IPS-18c (cell line): ENCODE data around the gene SNAP25.

Source experiments
- H3K4me3 ChIP-seq: 2 replicates; pipeline ENCODE4 v1.7.0; 2013; ENCODE audit warnings: low read depth, mild to moderate bottlenecking, low read length, moderate library complexity; ENCODE audit not compliant: insufficient read depth
- H3K9me3 ChIP-seq: one replicate; pipeline ENCODE4 v1.6.1; 2013; ENCODE audit warnings: mild to moderate bottlenecking, low read length, moderate library complexity; ENCODE audit not compliant: control insufficient read depth, insufficient read depth

Gene SNAP25

GRCh38 chr20:10200330-10200729 lies 18.3 kb upstream of the SNAP25 start:
- no peak overlapping the region for H3K4me3 ChIP-seq
- no peaks in the 10 kb centered on the region for H3K9me3 ChIP-seq

GRCh38 chr20:10201321-10201870 lies 17.2 kb upstream of the SNAP25 start:
- Histone ChIP-seq H3K4me3 (no peak overlapping the region), H3K9me3 (no peaks in the 10 kb centered on the region)

GRCh38 chr20:10209091-10209490 lies 9.5 kb upstream of the SNAP25 start:
- Histone ChIP-seq H3K4me3 (no peak overlapping the region), H3K9me3 (no peaks in the 10 kb centered on the region)

- Histone ChIP-seq H3K9me3 (no peaks in the 10 kb centered on the region), H3K4me3 (no peak overlapping the region)
These were observed 5.1 kb upstream of the SNAP25 start for GRCh38 chr20:10213526-10213925.

GRCh38 chr20:10216146-10216791 lies 2.4 kb upstream of the SNAP25 start:
- no peak overlapping the region for H3K4me3 ChIP-seq
- no peaks in the 10 kb centered on the region for H3K9me3 ChIP-seq

- peak overlapping the region; percentile 53 for H3K4me3 ChIP-seq
These were observed 764 bp upstream of the SNAP25 start for GRCh38 chr20:10217721-10218410.

GRCh38 chr20:10219452-10219791 lies 792 bp downstream of the SNAP25 start:
- H3K4me3 ChIP-seq: peak overlapping the region; percentile 73
- no peaks in the 10 kb centered on the region for H3K9me3 ChIP-seq

More at GRCh38 chr20:10217721-10218410, 764 bp upstream of the SNAP25 start:
- H3K9me3 ChIP-seq: no peaks in the 10 kb centered on the region

GRCh38 chr20:10219993-10220750 lies 1.5 kb downstream of the SNAP25 start:
- H3K9me3 ChIP-seq: no peaks in the 10 kb centered on the region
- H3K4me3 ChIP-seq: no peak overlapping the region

GRCh38 chr20:10221021-10221420 lies 2.4 kb downstream of the SNAP25 start:
- H3K4me3 ChIP-seq: no peak overlapping the region

GRCh38 chr20:10225439-10226060 lies 6.9 kb downstream of the SNAP25 start:
- no peaks in the 10 kb centered on the region for H3K9me3 ChIP-seq
- no peak overlapping the region for H3K4me3 ChIP-seq

More at GRCh38 chr20:10221021-10221420, 2.4 kb downstream of the SNAP25 start:
- no peaks in the 10 kb centered on the region for H3K9me3 ChIP-seq

- no peaks in the 10 kb centered on the region for H3K9me3 ChIP-seq
These were observed 9.7 kb downstream of the SNAP25 start for GRCh38 chr20:10228330-10228729.

GRCh38 chr20:10231290-10231689 lies 12.7 kb downstream of the SNAP25 start:
- Histone ChIP-seq H3K4me3 (no peak overlapping the region), H3K9me3 (no peaks in the 10 kb centered on the region)

More at GRCh38 chr20:10228330-10228729, 9.7 kb downstream of the SNAP25 start:
- no peak overlapping the region for H3K4me3 ChIP-seq

- no peak overlapping the region for H3K4me3 ChIP-seq
These were observed 18.2 kb downstream of the SNAP25 start for GRCh38 chr20:10236540-10237533.

GRCh38 chr20:10239954-10240353 lies 21.3 kb downstream of the SNAP25 start:
- Histone ChIP-seq H3K9me3 (peaks cover 2% of the 10 kb centered on the region), H3K4me3 (no peak overlapping the region)

More at GRCh38 chr20:10236540-10237533, 18.2 kb downstream of the SNAP25 start:
- peaks cover 2% of the 10 kb centered on the region for H3K9me3 ChIP-seq

- Histone ChIP-seq H3K4me3 (no peak overlapping the region; the same call in 1 of the 2 replicates), H3K9me3 (peaks cover 2% of the 10 kb centered on the region)
These were observed 22.0 kb downstream of the SNAP25 start for GRCh38 chr20:10240655-10241054.

GRCh38 chr20:10242166-10242565 lies 23.5 kb downstream of the SNAP25 start:
- Histone ChIP-seq H3K4me3 (no peak overlapping the region), H3K9me3 (peaks cover 2% of the 10 kb centered on the region)
